ENCODE data around the gene DMD. TPM values are rescaled to one million over a fixed set of nuclear protein-coding genes. Genes with fewer than 3 reads are reported as not detected.

The DMD gene
- total RNA-seq, 2 experiments from 2014 or later: 0.20 to 0.47 TPM

DNA sequence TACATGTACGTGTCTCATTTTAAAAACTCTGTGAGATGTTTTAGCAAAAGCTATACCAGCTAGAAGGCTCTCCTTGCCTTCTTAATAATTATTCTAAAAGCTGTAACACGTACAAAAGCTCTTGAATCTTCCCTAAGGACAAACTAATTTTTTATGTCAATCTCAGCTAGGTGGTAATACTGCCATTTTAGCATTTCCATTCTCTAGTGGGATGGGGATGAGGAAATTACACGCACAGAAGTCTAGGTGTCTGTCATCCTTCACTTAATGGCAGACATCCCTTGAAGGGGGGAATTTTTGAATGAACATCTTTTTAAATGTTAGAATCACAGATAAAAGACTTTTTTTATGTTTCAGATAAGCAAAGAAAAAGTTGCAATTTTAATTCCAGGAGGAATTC lies 569.1 kb downstream of the DMD start:
- H3K27ac ChIP-seq (ENCODE audit: low read depth in 1 of 2, low read length in 2 of 2): no peak overlapping the region
- ATAC-seq (ENCODE audit: poor library complexity) (no peak), DNase-seq (no peak)
- H3K36me3 ChIP-seq (ENCODE audit: insufficient read depth, low read length): no peaks in the 10 kb centered on the region
- no peaks in the 10 kb centered on the region for H3K4me1 ChIP-seq (ENCODE audit: insufficient read depth, low read length)
- H3K27me3 ChIP-seq (ENCODE audit: control insufficient read depth in 1 of 2, insufficient read depth in 2 of 2, low read length in 2 of 2): no peaks in the 10 kb centered on the region
- ChIA-PET POLR2A (no interaction called here), CTCF (no interaction called here)
- no peaks in the 10 kb centered on the region for H3K9me3 Mint-ChIP-seq
- H3K4me3 ChIP-seq (ENCODE audit: low read length): no peak overlapping the region
- H3K4me1 Mint-ChIP-seq (ENCODE audit: low read depth): no peaks in the 10 kb centered on the region
- intact Hi-C loops (cut with DNase I, micrococcal nuclease): no loop called here
- no peaks in the 10 kb centered on the region for H3K36me3 Mint-ChIP-seq (ENCODE audit: low read depth)
- no peak overlapping the region for H3K27ac Mint-ChIP-seq
- no peak overlapping the region for H3K4me3 Mint-ChIP-seq
- TF ChIP-seq CTCF (IDR thresholded peaks at IDR 0.05): no peak
- no peaks in the 10 kb centered on the region for H3K9me3 ChIP-seq (ENCODE audit: control insufficient read depth in 1 of 2, insufficient read depth in 1 of 2, low read length in 2 of 2)
- no peaks in the 10 kb centered on the region for H3K27me3 Mint-ChIP-seq

DNA sequence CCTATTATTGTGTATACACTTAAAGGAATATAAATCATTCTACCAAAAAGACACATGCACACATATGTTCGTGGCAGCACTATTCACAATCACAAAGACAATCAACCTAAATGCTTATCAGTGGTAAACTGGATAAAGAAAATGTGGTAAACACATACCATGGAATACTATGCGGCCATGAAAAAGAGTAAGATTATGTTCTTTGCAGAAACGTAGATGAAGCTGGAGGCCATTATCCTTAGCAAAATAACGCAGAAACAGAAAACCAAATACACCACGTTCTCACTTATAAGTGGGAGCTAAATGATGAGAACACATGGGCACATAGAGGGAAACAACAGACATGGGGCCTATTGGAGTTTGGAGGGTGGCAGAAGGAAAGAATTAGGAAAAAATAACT lies 593.2 kb downstream of the DMD start:
- TF ChIP-seq CTCF (IDR thresholded peaks at IDR 0.05): no peak
- DNase-seq: no peak
- H3K9me3 ChIP-seq (ENCODE audit: control insufficient read depth in 1 of 2, insufficient read depth in 1 of 2, low read length in 2 of 2): no peaks in the 10 kb centered on the region
- no peak for ATAC-seq (ENCODE audit: poor library complexity)
- no peak overlapping the region for H3K27ac ChIP-seq (ENCODE audit: low read depth in 1 of 2, low read length in 2 of 2)
- CTCF ChIA-PET: no interaction called here
- H3K4me3 Mint-ChIP-seq: no peak overlapping the region
- no peaks in the 10 kb centered on the region for H3K27me3 ChIP-seq (ENCODE audit: control insufficient read depth in 1 of 2, insufficient read depth in 2 of 2, low read length in 2 of 2)
- H3K9me3 Mint-ChIP-seq: no peaks in the 10 kb centered on the region
- POLR2A ChIA-PET: no interaction called here
- no peaks in the 10 kb centered on the region for H3K36me3 Mint-ChIP-seq (ENCODE audit: low read depth)
- H3K4me1 Mint-ChIP-seq (ENCODE audit: low read depth): no peaks in the 10 kb centered on the region
- H3K27me3 Mint-ChIP-seq: no peaks in the 10 kb centered on the region
- no peaks in the 10 kb centered on the region for H3K36me3 ChIP-seq (ENCODE audit: insufficient read depth, low read length)
- no peak overlapping the region for H3K27ac Mint-ChIP-seq
- no peak overlapping the region for H3K4me3 ChIP-seq (ENCODE audit: low read length)
- intact Hi-C loops (cut with DNase I, micrococcal nuclease): no loop called here
- H3K4me1 ChIP-seq (ENCODE audit: insufficient read depth, low read length): no peaks in the 10 kb centered on the region

DNA sequence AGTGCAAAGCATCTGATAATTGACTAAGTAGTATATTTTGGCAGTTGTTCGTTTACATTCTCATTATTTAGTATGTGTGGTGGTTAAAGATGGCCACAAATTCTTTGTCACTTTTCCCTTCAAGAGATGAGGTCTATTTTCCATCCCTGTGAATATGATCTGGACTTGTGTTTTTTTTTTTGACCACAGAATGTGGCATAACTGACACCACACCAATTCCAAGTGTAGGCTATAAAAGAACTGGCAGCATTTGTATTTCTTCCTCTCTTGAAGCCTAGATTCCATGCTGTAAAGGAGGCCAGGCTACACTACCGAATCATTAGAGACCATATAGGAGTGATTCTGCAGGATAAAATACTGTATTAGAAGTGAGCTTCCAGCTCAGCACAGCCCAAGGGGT lies 596.6 kb downstream of the DMD start:
- H3K4me1 ChIP-seq (ENCODE audit: insufficient read depth, low read length): no peaks in the 10 kb centered on the region
- no peaks in the 10 kb centered on the region for H3K36me3 ChIP-seq (ENCODE audit: insufficient read depth, low read length)
- no peak for DNase-seq
- no peak for TF ChIP-seq CTCF (IDR thresholded peaks at IDR 0.05)
- no peak overlapping the region for H3K27ac ChIP-seq (ENCODE audit: low read depth in 1 of 2, low read length in 2 of 2)
- Mint-ChIP-seq H3K4me1 (ENCODE audit: low read depth) (no peaks in the 10 kb centered on the region), H3K9me3 (no peaks in the 10 kb centered on the region), H3K36me3 (ENCODE audit: low read depth) (no peaks in the 10 kb centered on the region), H3K27ac (no peak overlapping the region), H3K27me3 (no peaks in the 10 kb centered on the region), H3K4me3 (no peak overlapping the region)
- no peak for ATAC-seq (ENCODE audit: poor library complexity)
- POLR2A ChIA-PET: no interaction called here
- CTCF ChIA-PET: no interaction called here
- H3K4me3 ChIP-seq (ENCODE audit: low read length): no peak overlapping the region
- intact Hi-C loops (cut with DNase I, micrococcal nuclease): no loop called here
- no peaks in the 10 kb centered on the region for H3K9me3 ChIP-seq (ENCODE audit: control insufficient read depth in 1 of 2, insufficient read depth in 1 of 2, low read length in 2 of 2)
- no peaks in the 10 kb centered on the region for H3K27me3 ChIP-seq (ENCODE audit: control insufficient read depth in 1 of 2, insufficient read depth in 2 of 2, low read length in 2 of 2)

Data from CD4-positive, alpha-beta T cell (primary cell).